ENCODE results near the gene DEPDC1B.

DNA sequence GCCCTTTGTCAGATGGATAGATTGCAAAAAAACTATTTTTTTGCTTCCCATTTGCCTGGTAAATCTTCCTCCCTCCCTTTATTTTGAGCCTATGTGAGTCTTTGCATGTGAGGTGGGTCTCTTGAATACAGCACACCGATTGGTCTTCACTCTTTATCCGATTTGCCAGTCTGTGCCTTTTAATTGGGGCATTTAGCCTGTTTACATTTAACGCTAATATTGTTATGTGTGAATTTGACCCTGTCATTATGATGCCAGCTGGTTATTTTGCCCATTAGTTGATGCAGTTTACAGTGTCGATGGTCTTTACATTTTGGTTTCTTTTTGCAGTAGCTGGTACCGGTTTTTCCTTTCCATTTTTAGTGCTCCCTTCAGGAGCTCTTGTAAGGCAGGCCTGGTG lies 13.0 kb upstream of the DEPDC1B start:
- TF ChIP-seq, protein P1, sequence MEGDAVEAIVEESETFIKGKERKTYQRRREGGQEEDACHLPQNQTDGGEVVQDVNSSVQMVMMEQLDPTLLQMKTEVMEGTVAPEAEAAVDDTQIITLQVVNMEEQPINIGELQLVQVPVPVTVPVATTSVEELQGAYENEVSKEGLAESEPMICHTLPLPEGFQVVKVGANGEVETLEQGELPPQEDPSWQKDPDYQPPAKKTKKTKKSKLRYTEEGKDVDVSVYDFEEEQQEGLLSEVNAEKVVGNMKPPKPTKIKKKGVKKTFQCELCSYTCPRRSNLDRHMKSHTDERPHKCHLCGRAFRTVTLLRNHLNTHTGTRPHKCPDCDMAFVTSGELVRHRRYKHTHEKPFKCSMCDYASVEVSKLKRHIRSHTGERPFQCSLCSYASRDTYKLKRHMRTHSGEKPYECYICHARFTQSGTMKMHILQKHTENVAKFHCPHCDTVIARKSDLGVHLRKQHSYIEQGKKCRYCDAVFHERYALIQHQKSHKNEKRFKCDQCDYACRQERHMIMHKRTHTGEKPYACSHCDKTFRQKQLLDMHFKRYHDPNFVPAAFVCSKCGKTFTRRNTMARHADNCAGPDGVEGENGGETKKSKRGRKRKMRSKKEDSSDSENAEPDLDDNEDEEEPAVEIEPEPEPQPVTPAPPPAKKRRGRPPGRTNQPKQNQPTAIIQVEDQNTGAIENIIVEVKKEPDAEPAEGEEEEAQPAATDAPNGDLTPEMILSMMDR (IDR thresholded peaks at IDR 0.05; ENCODE audit: low read depth, low read length, missing input control), result no peak
- TF ChIP-seq, protein P2, sequence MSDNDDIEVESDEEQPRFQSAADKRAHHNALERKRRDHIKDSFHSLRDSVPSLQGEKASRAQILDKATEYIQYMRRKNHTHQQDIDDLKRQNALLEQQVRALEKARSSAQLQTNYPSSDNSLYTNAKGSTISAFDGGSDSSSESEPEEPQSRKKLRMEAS (IDR thresholded peaks at IDR 0.05), result no peak
- TF ChIP-seq RXRA (IDR thresholded peaks at IDR 0.05) (no peak), EGR1 (IDR thresholded peaks at IDR 0.05; ENCODE audit: low read depth in 2 of 2) (no peak), GABPA (IDR thresholded peaks at IDR 0.05 in 1 of 2, conservative IDR thresholded peaks at IDR 0.05 in 1 of 2) (no peak), YY1 (IDR thresholded peaks at IDR 0.05) (no peak), RAD21 (IDR thresholded peaks at IDR 0.05) (no peak), ZBTB33 (IDR thresholded peaks at IDR 0.05) (no peak), JUND (IDR thresholded peaks at IDR 0.05) (no peak)
- TF ChIP-seq, protein P3, sequence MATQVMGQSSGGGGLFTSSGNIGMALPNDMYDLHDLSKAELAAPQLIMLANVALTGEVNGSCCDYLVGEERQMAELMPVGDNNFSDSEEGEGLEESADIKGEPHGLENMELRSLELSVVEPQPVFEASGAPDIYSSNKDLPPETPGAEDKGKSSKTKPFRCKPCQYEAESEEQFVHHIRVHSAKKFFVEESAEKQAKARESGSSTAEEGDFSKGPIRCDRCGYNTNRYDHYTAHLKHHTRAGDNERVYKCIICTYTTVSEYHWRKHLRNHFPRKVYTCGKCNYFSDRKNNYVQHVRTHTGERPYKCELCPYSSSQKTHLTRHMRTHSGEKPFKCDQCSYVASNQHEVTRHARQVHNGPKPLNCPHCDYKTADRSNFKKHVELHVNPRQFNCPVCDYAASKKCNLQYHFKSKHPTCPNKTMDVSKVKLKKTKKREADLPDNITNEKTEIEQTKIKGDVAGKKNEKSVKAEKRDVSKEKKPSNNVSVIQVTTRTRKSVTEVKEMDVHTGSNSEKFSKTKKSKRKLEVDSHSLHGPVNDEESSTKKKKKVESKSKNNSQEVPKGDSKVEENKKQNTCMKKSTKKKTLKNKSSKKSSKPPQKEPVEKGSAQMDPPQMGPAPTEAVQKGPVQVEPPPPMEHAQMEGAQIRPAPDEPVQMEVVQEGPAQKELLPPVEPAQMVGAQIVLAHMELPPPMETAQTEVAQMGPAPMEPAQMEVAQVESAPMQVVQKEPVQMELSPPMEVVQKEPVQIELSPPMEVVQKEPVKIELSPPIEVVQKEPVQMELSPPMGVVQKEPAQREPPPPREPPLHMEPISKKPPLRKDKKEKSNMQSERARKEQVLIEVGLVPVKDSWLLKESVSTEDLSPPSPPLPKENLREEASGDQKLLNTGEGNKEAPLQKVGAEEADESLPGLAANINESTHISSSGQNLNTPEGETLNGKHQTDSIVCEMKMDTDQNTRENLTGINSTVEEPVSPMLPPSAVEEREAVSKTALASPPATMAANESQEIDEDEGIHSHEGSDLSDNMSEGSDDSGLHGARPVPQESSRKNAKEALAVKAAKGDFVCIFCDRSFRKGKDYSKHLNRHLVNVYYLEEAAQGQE (IDR thresholded peaks at IDR 0.05), result no peak
